ENCODE data around the gene LONP2.

LONP2 gene

DNA sequence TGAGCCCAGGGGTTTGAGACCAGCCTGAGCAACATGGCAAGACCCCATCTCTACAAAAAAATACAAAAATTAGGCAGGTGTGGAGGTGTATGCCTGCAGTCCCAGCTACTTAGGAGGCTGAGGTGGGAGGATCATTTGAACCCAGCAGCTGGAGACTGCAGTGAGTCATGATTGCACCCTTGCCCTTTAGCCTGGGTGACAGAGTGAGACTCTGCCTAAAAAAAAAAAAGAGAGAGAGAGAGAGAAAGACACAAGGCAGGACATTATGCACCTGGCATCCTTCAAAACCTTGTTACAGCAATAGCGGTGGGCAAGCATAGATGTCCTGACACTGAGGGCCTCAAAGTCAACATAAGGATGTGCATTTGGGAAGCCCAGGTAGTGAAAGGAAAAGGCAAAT, 161.1 kb downstream of the LONP2 start:
- H3K4me3 ChIP-seq (ENCODE audit: low read depth, low read length), result no peak overlapping the region
- H3K4me2 ChIP-seq (ENCODE audit: low read length), result no peak overlapping the region
- H3K36me3 ChIP-seq (ENCODE audit: control insufficient read depth, insufficient read depth, low read length), result no peaks in the 10 kb centered on the region
- H2AFZ ChIP-seq, result no peak overlapping the region
- H3K9ac ChIP-seq, result no peak overlapping the region
- no peak for TF ChIP-seq CTCF (IDR thresholded peaks at IDR 0.05)
- no peaks in the 10 kb centered on the region for H3K27me3 ChIP-seq (ENCODE audit: control insufficient read depth, insufficient read depth, low read length)
- no peaks in the 10 kb centered on the region for H3K79me2 ChIP-seq
- no peaks in the 10 kb centered on the region for H3K4me1 ChIP-seq
- no peak overlapping the region for H3K27ac ChIP-seq
- no peaks in the 10 kb centered on the region for H3K9me3 ChIP-seq (ENCODE audit: control insufficient read depth, low read length)

DNA sequence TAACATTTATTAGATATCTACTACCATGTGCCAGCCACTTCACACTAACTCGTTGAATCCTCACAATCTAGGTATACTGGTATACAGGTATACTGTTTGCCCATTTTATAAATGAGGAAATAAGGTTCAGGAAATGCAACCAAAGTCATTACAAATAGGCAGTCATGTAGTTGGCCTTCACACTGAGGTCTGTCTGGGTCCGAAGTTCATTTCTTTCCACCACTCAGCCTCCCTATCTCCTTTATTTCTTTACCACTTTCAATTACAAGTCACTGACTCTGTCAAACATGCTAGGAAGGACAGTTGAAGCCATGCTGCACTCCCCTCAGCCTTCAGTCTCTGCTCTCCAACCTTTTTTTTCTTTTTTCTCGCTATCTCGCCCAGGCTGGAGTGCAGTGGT, 161.8 kb downstream of the LONP2 start:
- Histone ChIP-seq H3K27me3 (ENCODE audit: control insufficient read depth, insufficient read depth, low read length) (no peaks in the 10 kb centered on the region), H3K4me2 (ENCODE audit: low read length) (no peak overlapping the region), H3K27ac (no peak overlapping the region), H3K4me1 (no peaks in the 10 kb centered on the region), H3K79me2 (no peaks in the 10 kb centered on the region), H2AFZ (no peak overlapping the region), H3K9me3 (ENCODE audit: control insufficient read depth, low read length) (no peaks in the 10 kb centered on the region), H3K4me3 (ENCODE audit: low read depth, low read length) (no peak overlapping the region), H3K36me3 (ENCODE audit: control insufficient read depth, insufficient read depth, low read length) (no peaks in the 10 kb centered on the region), H3K9ac (no peak overlapping the region)
- TF ChIP-seq CTCF (IDR thresholded peaks at IDR 0.05), result no peak
